AML-193 (cell line): Measurements from ENCODE around the gene CD300LF.

Experiments
- DNase-seq, 2 experiments: peaks; one replicate each; lab custom pipeline; 2025; lab: John Stamatoyannopoulos, UW

The CD300LF gene

GRCh38 chr17:74712756-74713155, at the start of gene CD300LF:
Gene CD300LF, minus strand, starts transcription at chr17:74712923. Its CDS starts 57 bp downstream, at chr17:74712866.
- peak; percentile 95 to 96 for DNase-seq

GRCh38 chr17:74761931-74762330, 49.2 kb upstream of the CD300LF start:
- no peak for DNase-seq

- no peak for DNase-seq
These were observed 48.7 kb upstream of the CD300LF start for GRCh38 chr17:74761419-74761818.

GRCh38 chr17:74760404-74761105, 47.8 kb upstream of the CD300LF start:
- DNase-seq = no peak

GRCh38 chr17:74759941-74760340, 47.2 kb upstream of the CD300LF start:
- DNase-seq = no peak

- peak; percentile 90 to 92 for DNase-seq
These were observed 46.6 kb upstream of the CD300LF start for GRCh38 chr17:74759243-74759801.

- DNase-seq = peak; percentile 28 to 55
These were observed 46.1 kb upstream of the CD300LF start for GRCh38 chr17:74758848-74759168.

GRCh38 chr17:74757931-74758847, 45.5 kb upstream of the CD300LF start:
- no peak for DNase-seq

GRCh38 chr17:74757502-74757901, 44.8 kb upstream of the CD300LF start:
- DNase-seq = no peak

- DNase-seq = no peak
These were observed 44.2 kb upstream of the CD300LF start for GRCh38 chr17:74756891-74757290.

GRCh38 chr17:74755533-74755932, 42.8 kb upstream of the CD300LF start:
- DNase-seq = no peak

- no peak for DNase-seq
These were observed 42.1 kb upstream of the CD300LF start for GRCh38 chr17:74754832-74755231.

- no peak for DNase-seq
These were observed 40.2 kb upstream of the CD300LF start for GRCh38 chr17:74752822-74753401.

- DNase-seq = no peak
These were observed 39.7 kb upstream of the CD300LF start for GRCh38 chr17:74752415-74752814.

GRCh38 chr17:74750327-74751069, 37.8 kb upstream of the CD300LF start:
- DNase-seq = no peak

- DNase-seq = no peak
These were observed 37.3 kb upstream of the CD300LF start for GRCh38 chr17:74750039-74750326.

- DNase-seq = peak in 1 of 2 experiments; percentile 37
These were observed 36.7 kb upstream of the CD300LF start for GRCh38 chr17:74749279-74750038.

- DNase-seq = peak in 1 of 2 experiments; percentile 97
These were observed 36.0 kb upstream of the CD300LF start, which contains the start of gene NHERF1 for GRCh38 chr17:74748529-74749278. Gene NHERF1, plus strand, starts transcription at chr17:74748628. Its CDS starts 219 bp downstream, at chr17:74748847.

- peak in 1 of 2 experiments; percentile 95 for DNase-seq
These were observed 35.5 kb upstream of the CD300LF start for GRCh38 chr17:74748279-74748528.

- DNase-seq = peak; percentile 62 to 68
These were observed 34.2 kb upstream of the CD300LF start for GRCh38 chr17:74746922-74747321.

- no peak for DNase-seq
These were observed 33.7 kb upstream of the CD300LF start for GRCh38 chr17:74746376-74746775.
